H9 (cell line): ENCODE measurements around the gene PHACTR2. TPM values are rescaled to one million over a fixed set of nuclear protein-coding genes. Genes with fewer than 3 reads are reported as not detected.
"Not testable (repeated sequence)": the region's sequence is repeated elsewhere in the genome, so short reads cannot be mapped to it uniquely, and the experiment has no call there.

Source experiments
- DNase-seq: peaks from one replicate; pipeline ENCODE4 v3.0.0-alpha.2; 2017
- H2AFZ ChIP-seq: one replicate; pipeline ENCODE4 v1.6.1; 2013; ENCODE audit warnings: mild to moderate bottlenecking, low read length, control low read depth, moderate library complexity
- H2AK5ac ChIP-seq: 2 replicates; pipeline ENCODE4 v1.6.1; 2013; ENCODE audit warnings: low read length, control low read depth, mixed read lengths; ENCODE audit not compliant: insufficient read length
- H2BK120ac ChIP-seq: one replicate; pipeline ENCODE4 v1.6.1; 2013; ENCODE audit warnings: low read depth, mild to moderate bottlenecking, low read length, control low read depth, inconsistent platforms; ENCODE audit not compliant: poor library complexity, severe bottlenecking
- H2BK12ac ChIP-seq: 2 replicates; pipeline ENCODE4 v1.6.1; 2013; ENCODE audit warnings: low read length, control low read depth, mixed read lengths, low read depth; ENCODE audit not compliant: insufficient read length
- H2BK15ac ChIP-seq: 2 replicates; pipeline ENCODE4 v1.6.1; 2013; ENCODE audit warnings: low read depth, low read length, control low read depth
- H2BK20ac ChIP-seq: one replicate; pipeline ENCODE4 v1.6.1; 2013; ENCODE audit warnings: low read depth, mild to moderate bottlenecking, low read length, control low read depth, inconsistent platforms; ENCODE audit not compliant: poor library complexity, severe bottlenecking
- H2BK5ac ChIP-seq: 2 replicates; pipeline ENCODE4 v1.6.1; 2013; ENCODE audit warnings: low read length, control low read depth, mixed read lengths; ENCODE audit not compliant: insufficient read length
- H3K14ac ChIP-seq: 2 replicates; pipeline ENCODE4 v1.6.1; 2013; ENCODE audit warnings: low read length, control low read depth; ENCODE audit not compliant: insufficient read depth
- H3K18ac ChIP-seq: 2 replicates; pipeline ENCODE4 v1.6.1; 2013; ENCODE audit warnings: low read depth, mild to moderate bottlenecking, mixed read lengths, low read length, control low read depth; ENCODE audit not compliant: insufficient read length
- H3K23ac ChIP-seq: 2 replicates; pipeline ENCODE4 v1.6.1; 2013; ENCODE audit warnings: low read length, control low read depth, mixed read lengths, low read depth; ENCODE audit not compliant: insufficient read length
- H3K23me2 ChIP-seq: 2 replicates; pipeline ENCODE4 v1.6.1; 2013; ENCODE audit warnings: low read depth, mild to moderate bottlenecking, mixed read lengths, low read length, control low read depth; ENCODE audit not compliant: insufficient read length, poor library complexity, severe bottlenecking
- H3K27ac ChIP-seq: 2 replicates; pipeline ENCODE4 v1.5.1; 2013; ENCODE audit warnings: low read length, control low read depth, mixed read lengths, low read depth; ENCODE audit not compliant: insufficient read length
- H3K27me3 ChIP-seq: 2 replicates; pipeline ENCODE4 v1.6.1; 2013; ENCODE audit warnings: low read length, control low read depth, inconsistent platforms; ENCODE audit not compliant: insufficient read depth
- H3K4ac ChIP-seq: 2 replicates; pipeline ENCODE4 v1.6.1; 2013; ENCODE audit warnings: low read depth, mild to moderate bottlenecking, control low read depth, inconsistent platforms, low read length, moderate library complexity
- H3K4me1 ChIP-seq: 2 replicates; pipeline ENCODE4 v1.6.1; 2013; ENCODE audit warnings: low read length, control low read depth, inconsistent platforms; ENCODE audit not compliant: insufficient read depth
- H3K4me2 ChIP-seq: 2 replicates; pipeline ENCODE4 v1.6.1; 2013; ENCODE audit warnings: low read length, control low read depth, mixed read lengths; ENCODE audit not compliant: insufficient read length, insufficient read depth
- H3K56ac ChIP-seq: 2 replicates; pipeline ENCODE4 v1.6.1; 2013; ENCODE audit warnings: low read depth, mild to moderate bottlenecking, mixed read lengths, low read length, control low read depth; ENCODE audit not compliant: insufficient read length
- H3K79me1 ChIP-seq: 2 replicates; pipeline ENCODE4 v1.6.1; 2013; ENCODE audit warnings: low read depth, mild to moderate bottlenecking, moderate library complexity, low read length, control low read depth, inconsistent platforms; ENCODE audit not compliant: insufficient read depth, poor library complexity, severe bottlenecking
- H3K79me2 ChIP-seq: 2 replicates; pipeline ENCODE4 v1.6.1; 2013; ENCODE audit warnings: low read length, control low read depth, inconsistent platforms; ENCODE audit not compliant: insufficient read depth
- H3K9ac ChIP-seq: 2 replicates; pipeline ENCODE4 v1.6.1; 2013; ENCODE audit warnings: low read length, control low read depth, mixed read lengths; ENCODE audit not compliant: insufficient read length; ENCODE audit errors: extremely low read depth
- H3K9me3 ChIP-seq: one replicate; pipeline ENCODE4 v1.6.1; 2013; ENCODE audit warnings: low read depth, low read length, inconsistent platforms; ENCODE audit not compliant: control insufficient read depth
- H3T11ph ChIP-seq: one replicate; pipeline ENCODE4 v1.6.1; 2013; ENCODE audit warnings: mild to moderate bottlenecking, low read length, control low read depth, inconsistent platforms
- H4K20me1 ChIP-seq: one replicate; pipeline ENCODE4 v1.6.1; 2013; ENCODE audit not compliant: control insufficient read depth, insufficient read length, insufficient read depth
- H4K5ac ChIP-seq: 2 replicates; pipeline ENCODE4 v1.6.1; 2013; ENCODE audit warnings: low read depth, mild to moderate bottlenecking, mixed read lengths, low read length, control low read depth; ENCODE audit not compliant: insufficient read length
- H4K8ac ChIP-seq: replicated peaks from 2 replicates; pipeline ENCODE4 v1.6.1; 2013; ENCODE audit warnings: low read length, control low read depth, mixed read lengths, low read depth; ENCODE audit not compliant: insufficient read length
- H4K91ac ChIP-seq: 2 replicates; pipeline ENCODE4 v1.6.1; 2013; ENCODE audit warnings: low read depth, mild to moderate bottlenecking, moderate library complexity, mixed read lengths, low read length, control low read depth; ENCODE audit not compliant: insufficient read length
- H3K27ac Mint-ChIP-seq, 3 experiments: 2 replicates in 2 of 3; 3 replicates in 1 of 3; pipeline ENCODE4 v1.8.0; 2020 to 2021; ENCODE audit warnings: mixed read lengths in 3 of 3, mild to moderate bottlenecking in 1 of 3, moderate library complexity in 1 of 3
- H3K27me3 Mint-ChIP-seq: 2 replicates; pipeline ENCODE4 v1.8.0; 2021; ENCODE audit warnings: low read depth, mild to moderate bottlenecking, moderate library complexity, mixed read lengths
- H3K36me3 Mint-ChIP-seq, 3 experiments: 2 replicates in 2 of 3; 3 replicates in 1 of 3; pipeline ENCODE4 v1.8.0; 2020 to 2021; ENCODE audit warnings: low read depth in 3 of 3, mixed read lengths in 3 of 3; ENCODE audit not compliant: insufficient read depth in 1 of 3
- H3K4me1 Mint-ChIP-seq, 2 experiments: 2 replicates each; pipeline ENCODE4 v1.8.0; 2020; ENCODE audit warnings: mixed read lengths in 2 of 2
- H3K4me3 Mint-ChIP-seq, 2 experiments: 2 replicates in 1 of 2; 3 replicates in 1 of 2; pipeline ENCODE4 v1.8.0; 2020 to 2021; ENCODE audit warnings: mild to moderate bottlenecking in 2 of 2, mixed read lengths in 2 of 2, moderate library complexity in 1 of 2
- H3K9me3 Mint-ChIP-seq, 2 experiments: 2 replicates in 1 of 2; 3 replicates in 1 of 2; pipeline ENCODE4 v1.8.0; 2020; ENCODE audit warnings: mild to moderate bottlenecking in 2 of 2, mixed read lengths in 2 of 2, moderate library complexity in 1 of 2
- WGBS: extraction: QIAGEN DNeasy Blood & Tissue Kit; methylation state at CpG from one replicate; pipeline ENCODE4 v1.1.7; 2013; ENCODE audit warnings: missing lambda C conversion rate, low lambda C conversion rate, mixed read lengths; ENCODE audit not compliant: insufficient read length; ENCODE audit errors: extremely low coverage; 5-methylcytosine and 5-hydroxymethylcytosine counted together
- total RNA-seq: library from RNA; stranded (reverse); gene quantifications from 2 replicates; pipeline ENCODE4 v1.2.1, GENCODE V29; 2021
- TF ChIP-seq, protein P1 (sequence below): fragments of 200-600 bp; sonication (generic); conservative IDR thresholded peaks from 3 replicates; pipeline ENCODE4 v1.8.0; 2021; ENCODE audit warnings: antibody characterized with exemption, mild to moderate bottlenecking

PHACTR2 gene
- total RNA-seq, 1 experiment from 2014 or later: 131 TPM

GRCh38 chr6:143647732-143648131 lies 30.0 kb upstream of the PHACTR2 start:
- no peak overlapping the region for H3K56ac ChIP-seq
- H3T11ph ChIP-seq: no peak overlapping the region
- H3K27me3 Mint-ChIP-seq: no peaks in the 10 kb centered on the region
- no peak overlapping the region for H3K4me2 ChIP-seq
- no peaks in the 10 kb centered on the region for H3K27me3 ChIP-seq
- H3K9ac ChIP-seq: no peak overlapping the region
- peaks cover 18 to 21% of the 10 kb centered on the region in 2 experiments for H3K4me1 Mint-ChIP-seq
- H2BK120ac ChIP-seq: no peak overlapping the region
- WGBS: no CpG with 5 or more reads among the region's 6 CpGs
- no peaks in the 10 kb centered on the region for H3K9me3 ChIP-seq
- no peak overlapping the region for H3K4ac ChIP-seq
- H3K27ac ChIP-seq: no peak overlapping the region
- H4K5ac ChIP-seq: no peak overlapping the region
- no peak overlapping the region for H2AFZ ChIP-seq
- H4K20me1 ChIP-seq: no peaks in the 10 kb centered on the region
- H2BK12ac ChIP-seq: no peak overlapping the region
- H3K23ac ChIP-seq: no peak overlapping the region
- DNase-seq: peak; percentile 34
- H4K8ac ChIP-seq: no peak overlapping the region
- peaks cover 0 to 6% of the 10 kb centered on the region in 2 experiments; a peak in 2 of 5 replicates for H3K9me3 Mint-ChIP-seq
- no peaks in the 10 kb centered on the region for H3K23me2 ChIP-seq
- peaks cover 0 to 3% (median 0%) of the 10 kb centered on the region in 3 experiments; a peak in 2 of 7 replicates for H3K36me3 Mint-ChIP-seq
- H3K14ac ChIP-seq: no peak overlapping the region
- no peak overlapping the region for H4K91ac ChIP-seq
- no peak overlapping the region for H2BK15ac ChIP-seq
- H3K79me1 ChIP-seq: no peaks in the 10 kb centered on the region
- TF ChIP-seq, protein P1, sequence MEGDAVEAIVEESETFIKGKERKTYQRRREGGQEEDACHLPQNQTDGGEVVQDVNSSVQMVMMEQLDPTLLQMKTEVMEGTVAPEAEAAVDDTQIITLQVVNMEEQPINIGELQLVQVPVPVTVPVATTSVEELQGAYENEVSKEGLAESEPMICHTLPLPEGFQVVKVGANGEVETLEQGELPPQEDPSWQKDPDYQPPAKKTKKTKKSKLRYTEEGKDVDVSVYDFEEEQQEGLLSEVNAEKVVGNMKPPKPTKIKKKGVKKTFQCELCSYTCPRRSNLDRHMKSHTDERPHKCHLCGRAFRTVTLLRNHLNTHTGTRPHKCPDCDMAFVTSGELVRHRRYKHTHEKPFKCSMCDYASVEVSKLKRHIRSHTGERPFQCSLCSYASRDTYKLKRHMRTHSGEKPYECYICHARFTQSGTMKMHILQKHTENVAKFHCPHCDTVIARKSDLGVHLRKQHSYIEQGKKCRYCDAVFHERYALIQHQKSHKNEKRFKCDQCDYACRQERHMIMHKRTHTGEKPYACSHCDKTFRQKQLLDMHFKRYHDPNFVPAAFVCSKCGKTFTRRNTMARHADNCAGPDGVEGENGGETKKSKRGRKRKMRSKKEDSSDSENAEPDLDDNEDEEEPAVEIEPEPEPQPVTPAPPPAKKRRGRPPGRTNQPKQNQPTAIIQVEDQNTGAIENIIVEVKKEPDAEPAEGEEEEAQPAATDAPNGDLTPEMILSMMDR: no peak; the same call in 2 of the 3 replicates
- no peak overlapping the region for H3K18ac ChIP-seq
- no peak overlapping the region for H2BK20ac ChIP-seq
- no peaks in the 10 kb centered on the region; the same call in 1 of the 2 replicates for H3K4me1 ChIP-seq
- H3K4me3 Mint-ChIP-seq: no peak overlapping the region
- H3K79me2 ChIP-seq: no peaks in the 10 kb centered on the region
- no peak overlapping the region for H2BK5ac ChIP-seq
- peak overlapping the region in 2 of 3 experiments; percentile 66 to 84; a peak in 4 of 7 replicates for H3K27ac Mint-ChIP-seq
- H2AK5ac ChIP-seq: no peak overlapping the region

GRCh38 chr6:143649319-143649718 lies 28.4 kb upstream of the PHACTR2 start:
- not testable (repeated sequence) for H3K36me3 Mint-ChIP-seq, H4K5ac ChIP-seq, H3K27ac ChIP-seq, DNase-seq, H3T11ph ChIP-seq, H2BK12ac ChIP-seq, H3K27ac Mint-ChIP-seq, H3K27me3 Mint-ChIP-seq, H2BK15ac ChIP-seq, H2BK20ac ChIP-seq, H3K23ac ChIP-seq, H2BK5ac ChIP-seq, H3K4me1 ChIP-seq, H3K9me3 ChIP-seq, H3K9me3 Mint-ChIP-seq, H3K4me3 Mint-ChIP-seq, H3K18ac ChIP-seq, H2AK5ac ChIP-seq, H3K27me3 ChIP-seq, H2AFZ ChIP-seq, H3K4me2 ChIP-seq, H4K20me1 ChIP-seq, H3K79me1 ChIP-seq, H3K56ac ChIP-seq, H3K79me2 ChIP-seq, H3K23me2 ChIP-seq, H4K91ac ChIP-seq, H4K8ac ChIP-seq, H3K14ac ChIP-seq, H3K4ac ChIP-seq, H3K9ac ChIP-seq, H2BK120ac ChIP-seq
- no CpG with 5 or more reads among the region's 1 CpG for WGBS
- peaks cover 22 to 27% of the 10 kb centered on the region in 2 experiments for H3K4me1 Mint-ChIP-seq
